GM12878 (cell line): Measurements from ENCODE around the gene ENGASE.

ENCODE experiments used
- BACH1 ChIP-seq: fragments of 450-650 bp; IDR thresholded peaks from 2 replicates; pipeline ENCODE4 v1.6.1; 2017; ENCODE audit warnings: mild to moderate bottlenecking, borderline replicate concordance
- EGR1 ChIP-seq, 2 experiments: IDR thresholded peaks; 1 replicate in 1 of 2; 2 replicates in 1 of 2; pipeline ENCODE4 v1.6.1; 2011 to 2012; ENCODE audit warnings: low read depth in 2 of 2, low read length in 2 of 2, borderline replicate concordance in 1 of 2, mild to moderate bottlenecking in 1 of 2, moderate library complexity in 1 of 2
- PKNOX1 ChIP-seq: fragments of 450-650 bp; IDR thresholded peaks from 2 replicates; pipeline ENCODE4 v1.6.1; 2016; ENCODE audit warnings: mild to moderate bottlenecking
- POLR2A ChIP-seq: IDR thresholded peaks from 2 replicates; pipeline ENCODE4 v1.6.1; 2011; ENCODE audit warnings: low read depth, mild to moderate bottlenecking, low read length

GRCh38 chr17:79045001-79045729 lies 29.5 kb upstream of the ENGASE start:
- no peak for TF ChIP-seq BACH1
- TF ChIP-seq EGR1 (IDR thresholded peaks at IDR 0.05; ENCODE audit: borderline replicate concordance in 1 of 2, low read depth in 2 of 2, low read length in 2 of 2): no peak
- TF ChIP-seq PKNOX1: no peak
- TF ChIP-seq POLR2A: no peak
